Fibroblast of the aortic adventitia (primary cell): ENCODE data around the gene IKBIP. TPM values are rescaled to one million over a fixed set of nuclear protein-coding genes. Genes with fewer than 3 reads are reported as not detected.
A peak's percentile ranks its signal among the peaks of the same experiment; 100 is the strongest.

Experiments
- DNase-seq: peaks from one replicate; pipeline ENCODE4 v3.0.0-alpha.2; 2010; ENCODE audit warnings: low read depth
- H3K4me3 ChIP-seq: 2 replicates; pipeline ENCODE4 v1.5.1; 2011; ENCODE audit warnings: low read depth, mild to moderate bottlenecking, control low read depth, low read length, moderate library complexity
- CTCF ChIP-seq: IDR thresholded peaks from 2 replicates; pipeline ENCODE4 v1.5.1; 2011; ENCODE audit warnings: mild to moderate bottlenecking, low read length, control low read depth, inconsistent platforms; ENCODE audit not compliant: insufficient read depth
- total RNA-seq: library from RNA; depleted of rRNA; stranded (reverse); fragments of >200 nt; gene quantifications from 2 replicates; pipeline ENCODE4 v1.2.3, GENCODE V29; 2012; ENCODE audit warnings: low replicate concordance

Gene IKBIP
- 51.5 and 67.4 TPM in 2 replicates for total RNA-seq

- TF ChIP-seq CTCF, result no peak
- DNase-seq, result peak; percentile 93
These were observed at the start of gene IKBIP, which contains the start of gene APAF1 for GRCh38 chr12:98644712-98645571. Gene IKBIP, minus strand, starts transcription at chr12:98644788. Its CDS starts 87 bp downstream, at chr12:98644701. Gene APAF1, plus strand, starts transcription at chr12:98645290. Its CDS starts 3,070 bp downstream, at chr12:98648360.

GRCh38 chr12:98691351-98691750, 46.8 kb upstream of the IKBIP start:
- H3K4me3 ChIP-seq, result no peak overlapping the region
- no peak for TF ChIP-seq CTCF
- DNase-seq, result no peak

More at GRCh38 chr12:98644712-98645571, at the start of gene IKBIP, which contains the start of gene APAF1:
- peak within 1 kb of the TSS; percentile 92 for H3K4me3 ChIP-seq

- no peak for DNase-seq
- no peak for TF ChIP-seq CTCF
- no peak overlapping the region for H3K4me3 ChIP-seq
These were observed 42.0 kb upstream of the IKBIP start for GRCh38 chr12:98686603-98687002.

GRCh38 chr12:98684199-98684598, 39.6 kb upstream of the IKBIP start:
- TF ChIP-seq CTCF, result no peak
- H3K4me3 ChIP-seq, result no peak overlapping the region
- no peak for DNase-seq

- no peak for DNase-seq
- no peak overlapping the region for H3K4me3 ChIP-seq
- no peak for TF ChIP-seq CTCF
These were observed 35.0 kb upstream of the IKBIP start for GRCh38 chr12:98679611-98680005.

GRCh38 chr12:98678946-98679610, 34.5 kb upstream of the IKBIP start:
- DNase-seq, result no peak
- no peak for TF ChIP-seq CTCF
- H3K4me3 ChIP-seq, result no peak overlapping the region
